NCI-H1436 (cell line): Measurements from ENCODE around the gene CCL28.
"Not testable (repeated sequence)": the region's sequence is repeated elsewhere in the genome, so short reads cannot be mapped to it uniquely, and the experiment has no call there.

Experiments used
- DNase-seq: peaks from one replicate; lab custom pipeline; 2025; lab: John Stamatoyannopoulos, UW

Gene CCL28

DNA sequence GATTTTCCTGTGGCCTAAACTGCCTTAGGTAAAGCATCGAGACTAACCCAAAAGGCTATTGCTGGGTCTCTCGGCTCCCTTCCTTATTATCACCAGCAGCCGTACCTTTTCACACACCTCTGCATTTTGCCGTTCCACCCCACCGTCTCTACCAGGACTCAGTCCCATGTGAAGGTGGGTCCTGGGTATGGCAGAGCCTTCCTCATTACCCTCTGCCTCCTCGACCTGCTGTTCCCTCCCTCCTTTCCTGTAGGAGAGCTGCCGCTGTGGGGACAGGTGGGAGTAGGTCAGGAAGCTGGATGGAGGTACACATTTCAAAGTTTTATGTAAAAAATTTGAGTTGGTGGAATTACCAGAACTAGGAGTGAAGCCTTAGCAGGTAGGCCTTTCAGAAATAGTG, 1.8 kb downstream of the CCL28 start:
- no peak for DNase-seq

DNA sequence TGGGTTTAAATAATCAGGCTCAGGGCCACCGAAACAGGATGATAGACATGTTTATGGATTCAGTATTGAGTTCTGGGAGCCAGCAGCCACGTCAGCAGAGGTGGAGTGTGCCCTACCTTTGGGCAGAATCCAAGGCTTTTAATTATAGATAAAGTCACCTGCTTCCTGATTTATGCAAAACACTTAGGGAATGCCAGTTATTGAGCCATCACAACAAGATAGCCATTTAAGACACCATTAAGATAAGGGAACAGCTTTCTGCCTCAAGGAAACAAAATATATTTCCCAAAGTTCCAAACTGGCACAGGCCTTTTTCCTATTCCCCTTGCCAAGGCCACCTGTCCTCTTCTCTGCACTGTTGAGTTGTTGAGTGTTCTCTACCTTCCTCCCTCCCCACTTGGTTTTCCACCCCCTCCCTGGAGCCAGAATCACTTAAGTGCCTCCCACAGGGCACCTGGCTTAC, 2.4 kb downstream of the CCL28 start:
- DNase-seq, result no peak

DNA sequence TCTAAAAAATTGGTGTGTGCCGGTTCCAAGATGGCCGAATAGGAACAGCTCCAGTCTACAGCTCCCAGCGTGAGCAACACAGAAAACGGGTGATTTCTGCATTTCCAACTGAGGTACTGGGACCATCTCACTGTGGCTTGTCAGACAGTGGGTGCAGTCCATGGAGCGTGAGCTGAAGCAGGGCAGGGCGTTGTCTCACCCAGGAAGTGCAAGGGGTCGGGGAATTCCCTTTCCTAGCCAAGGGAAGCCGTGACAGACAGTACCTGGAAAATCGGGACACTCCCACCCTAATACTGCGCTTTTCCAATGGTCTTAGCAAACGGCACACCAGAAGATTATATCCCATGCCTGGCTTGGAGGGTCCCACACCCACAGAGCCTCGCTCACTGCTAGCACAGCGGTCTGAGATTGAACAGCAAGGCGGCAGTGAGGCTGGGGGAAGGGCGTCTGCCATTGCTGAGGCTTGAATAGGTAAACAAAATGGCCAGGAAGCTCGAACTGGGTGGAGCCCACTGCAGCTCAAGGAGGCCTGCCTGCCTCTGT, 9.6 kb downstream of the CCL28 start:
- not testable (repeated sequence) for DNase-seq

DNA sequence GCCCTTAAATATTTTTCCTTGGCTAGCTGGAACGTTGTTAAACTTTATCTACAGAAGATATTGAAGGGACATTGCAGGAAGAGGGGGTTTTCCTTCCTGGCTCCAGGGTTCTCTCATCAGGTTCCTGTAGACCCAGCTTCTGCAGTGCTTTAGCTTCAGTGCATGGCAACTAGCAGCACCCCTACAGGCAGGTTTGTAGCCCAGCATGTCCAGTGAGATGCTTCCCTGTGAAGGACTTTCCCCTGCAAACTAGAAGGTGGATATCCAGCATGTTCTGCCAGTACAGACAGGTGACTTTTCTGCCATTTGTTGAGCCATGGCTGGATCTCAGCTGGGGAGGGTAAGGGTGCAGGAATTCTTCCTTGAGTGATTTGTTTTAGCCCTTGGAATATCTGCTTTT, 10.4 kb downstream of the CCL28 start:
- DNase-seq, result no peak

DNA sequence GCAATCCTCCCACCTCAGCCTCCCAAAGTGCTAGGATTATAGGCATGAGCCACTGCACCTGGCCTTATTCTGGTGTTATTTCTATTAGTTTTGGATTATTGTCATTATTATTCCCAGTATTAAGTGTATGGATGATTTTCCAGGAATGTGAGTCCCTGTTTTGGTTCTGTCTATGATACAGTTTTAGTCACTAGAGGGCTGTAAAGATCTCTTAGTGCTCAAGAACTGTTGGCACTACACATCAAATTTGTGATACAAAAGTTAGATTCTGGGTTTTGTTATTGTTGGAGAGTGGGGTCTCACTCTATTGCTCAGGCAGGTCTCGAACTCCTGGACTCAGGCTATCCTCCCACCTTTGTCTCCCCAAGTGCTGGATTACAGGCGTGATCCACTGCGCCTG, 12.1 kb downstream of the CCL28 start:
- no peak for DNase-seq

DNA sequence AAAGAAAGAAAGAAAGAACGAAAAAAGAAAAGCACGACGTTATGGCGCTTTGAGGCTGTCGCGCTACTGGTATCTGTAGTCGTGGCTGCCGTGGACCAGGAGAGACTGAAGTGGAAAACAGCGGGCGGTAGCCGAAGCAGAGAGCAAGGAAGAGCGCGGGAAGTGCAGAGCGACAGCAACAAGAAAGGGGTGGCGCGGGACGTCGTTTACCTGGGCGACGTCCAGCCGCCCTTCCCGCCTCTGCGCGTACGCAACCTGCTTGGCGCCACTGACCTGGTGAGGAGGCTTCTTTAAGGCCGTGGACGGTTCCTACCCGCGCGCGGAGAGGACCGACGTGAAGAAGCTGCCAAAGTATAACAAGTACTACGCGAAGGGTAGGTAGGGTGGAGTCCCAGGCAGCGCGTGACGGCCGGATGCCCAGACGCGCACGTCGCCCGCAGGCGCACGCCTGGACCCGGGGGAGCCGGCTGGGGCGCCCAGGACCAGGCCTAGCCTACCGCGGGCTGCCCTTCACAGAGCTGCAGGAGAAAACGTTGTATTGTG, 15.4 kb downstream of the CCL28 start:
- no peak for DNase-seq

DNA sequence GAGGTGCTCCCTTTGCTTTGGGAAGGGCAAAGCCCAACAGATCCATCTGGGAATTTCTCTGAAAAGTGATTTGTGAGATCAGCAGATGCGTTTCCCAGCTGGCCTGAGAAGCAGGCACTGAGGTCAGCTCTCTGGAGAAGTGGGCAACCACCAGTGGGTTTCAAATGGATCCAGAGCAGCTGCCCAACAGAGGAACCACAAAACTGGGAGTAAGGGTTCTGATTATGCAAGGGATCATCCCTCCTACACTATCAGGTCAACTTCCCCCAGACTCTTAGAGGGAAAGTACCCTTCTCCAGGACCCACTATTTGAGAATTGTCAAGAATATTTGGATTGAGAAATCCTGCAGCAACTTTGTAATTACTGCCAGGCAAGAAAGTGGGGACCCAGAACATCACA, 21.7 kb downstream of the CCL28 start:
- DNase-seq, result no peak

DNA sequence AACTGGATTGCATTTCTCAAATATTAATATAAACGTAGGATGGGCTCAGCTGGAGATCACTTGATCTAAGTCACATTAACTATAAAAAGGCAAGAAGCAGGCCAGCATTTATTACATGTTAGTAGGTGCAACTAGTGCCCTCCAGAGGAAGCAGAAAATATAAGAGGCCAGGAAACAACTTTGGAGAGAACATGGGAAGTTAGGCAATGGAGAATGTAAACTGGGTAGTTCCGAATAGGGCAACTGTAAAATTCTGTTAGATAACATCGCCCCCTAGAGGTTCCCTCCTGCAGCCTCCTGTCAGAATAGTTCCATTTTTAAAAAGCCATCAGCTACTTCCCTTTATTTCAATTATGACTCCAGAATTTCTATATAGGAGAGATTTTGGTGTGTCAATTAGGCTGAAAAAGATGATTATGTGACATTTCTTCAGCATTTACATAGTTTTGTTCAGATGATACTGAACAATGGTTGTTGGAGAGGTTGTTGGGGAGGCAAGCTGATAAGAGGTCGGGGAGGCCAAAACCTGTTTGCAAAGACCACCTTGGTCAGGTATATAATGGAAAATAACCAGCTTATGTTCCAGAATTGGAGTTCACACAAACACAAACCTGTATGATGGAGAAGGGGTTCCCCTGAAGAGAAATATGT, 22.4 kb downstream of the CCL28 start:
- DNase-seq, result peak; percentile 64

DNA sequence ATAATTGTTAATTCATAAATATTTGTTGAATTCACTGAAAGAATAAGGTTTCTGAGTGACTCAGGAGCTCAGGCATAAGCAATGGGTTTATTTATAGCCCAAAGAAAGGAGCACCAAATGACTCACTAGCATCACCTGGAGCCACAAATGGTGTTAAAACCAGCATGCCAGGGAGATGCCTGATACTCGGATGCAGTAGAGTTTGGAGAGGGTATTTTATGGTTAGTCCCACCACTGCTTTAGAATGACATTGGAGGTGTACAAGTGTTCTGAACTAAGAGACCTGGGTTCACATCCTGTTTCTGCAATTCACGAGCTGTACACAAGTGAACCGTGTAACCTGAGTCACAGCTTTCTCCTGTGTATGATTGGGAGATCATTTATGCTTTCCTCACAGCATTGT, 25.2 kb downstream of the CCL28 start:
- DNase-seq, result no peak

DNA sequence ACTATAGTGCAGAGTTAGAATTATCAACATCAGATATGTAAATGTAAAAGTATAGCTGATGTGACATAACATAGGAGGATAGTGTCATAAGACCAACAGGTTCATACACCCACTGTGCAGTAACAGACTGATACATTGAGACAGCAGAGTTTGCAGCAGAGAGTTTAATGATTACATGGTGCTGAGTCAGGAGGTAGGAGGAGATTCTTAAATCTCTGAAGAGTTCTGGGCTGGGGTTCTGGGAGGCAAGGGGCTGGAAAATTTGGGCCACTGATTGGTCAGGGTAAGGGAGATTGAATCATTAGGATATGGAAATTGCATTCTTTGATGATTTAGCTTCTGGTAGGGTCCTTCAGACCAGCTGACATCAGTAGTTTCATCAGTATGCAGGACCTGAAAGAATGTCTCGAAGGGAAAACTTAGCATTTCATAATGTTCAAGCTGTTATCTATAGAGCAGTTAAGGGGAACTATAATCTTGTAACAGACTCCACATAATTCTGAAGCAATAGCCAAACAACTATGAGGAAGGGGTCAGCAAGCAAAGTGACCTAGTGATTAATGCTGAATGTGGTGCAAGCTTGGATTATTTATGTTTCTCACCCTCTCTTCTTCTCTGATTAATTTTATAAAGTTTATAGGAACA, 35.6 kb downstream of the CCL28 start:
- no peak for DNase-seq

DNA sequence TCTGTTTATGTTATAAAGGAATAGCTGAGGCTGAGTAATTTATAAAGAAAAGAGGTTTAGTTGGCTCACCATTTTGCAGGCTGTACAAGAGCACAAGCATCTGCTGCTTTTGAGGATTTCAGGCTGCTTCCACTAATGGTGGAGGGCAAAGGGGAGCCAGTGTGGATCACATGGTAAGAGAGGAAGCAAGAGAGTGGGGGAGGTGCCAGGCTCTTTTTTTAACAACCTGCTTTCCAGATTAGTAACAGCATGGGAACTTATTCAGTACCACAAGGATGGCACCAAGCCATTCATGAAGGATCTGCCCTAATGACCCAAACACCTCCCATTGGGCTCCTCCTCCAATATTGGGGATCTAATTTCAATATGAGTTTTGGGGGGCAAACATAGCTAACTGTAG, 40.4 kb downstream of the CCL28 start:
- DNase-seq, result no peak

DNA sequence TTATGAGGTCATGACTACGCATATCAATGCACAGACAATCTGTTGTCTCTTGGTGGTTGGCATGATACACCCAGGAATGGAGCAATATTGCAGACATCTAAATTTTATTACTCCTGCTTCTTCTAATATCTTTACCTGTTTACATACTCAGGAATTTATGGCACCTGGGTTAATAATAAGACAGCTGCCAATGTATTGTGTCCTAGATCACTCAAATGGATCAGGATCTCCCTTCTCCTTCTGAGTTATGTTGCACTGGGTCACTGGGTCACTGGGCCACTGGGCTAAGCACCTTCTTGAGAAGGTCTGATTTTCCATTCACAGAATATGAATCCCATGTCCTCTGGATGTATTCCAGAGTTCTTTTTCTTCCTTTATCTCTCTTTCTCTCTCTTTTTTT, 41.8 kb downstream of the CCL28 start:
- no peak for DNase-seq

DNA sequence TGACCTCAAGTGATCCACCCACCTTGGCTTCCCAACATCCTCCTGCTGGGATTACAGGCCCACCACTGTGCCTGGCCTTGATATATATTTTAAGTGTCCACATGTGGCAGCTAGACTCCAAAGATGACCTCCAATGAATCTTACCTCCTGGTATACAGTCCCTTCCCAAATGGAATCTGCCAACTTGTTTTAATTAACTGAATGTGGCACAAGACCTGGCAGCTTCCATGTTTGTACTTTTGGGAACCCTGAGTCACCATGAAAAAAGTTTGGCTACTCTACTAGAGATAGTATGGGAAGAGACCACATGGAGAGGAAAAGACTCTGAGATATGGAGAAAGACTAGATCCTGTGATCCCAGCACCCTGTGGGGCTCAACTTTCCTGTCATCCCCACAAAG, 42.5 kb downstream of the CCL28 start:
- DNase-seq, result no peak

DNA sequence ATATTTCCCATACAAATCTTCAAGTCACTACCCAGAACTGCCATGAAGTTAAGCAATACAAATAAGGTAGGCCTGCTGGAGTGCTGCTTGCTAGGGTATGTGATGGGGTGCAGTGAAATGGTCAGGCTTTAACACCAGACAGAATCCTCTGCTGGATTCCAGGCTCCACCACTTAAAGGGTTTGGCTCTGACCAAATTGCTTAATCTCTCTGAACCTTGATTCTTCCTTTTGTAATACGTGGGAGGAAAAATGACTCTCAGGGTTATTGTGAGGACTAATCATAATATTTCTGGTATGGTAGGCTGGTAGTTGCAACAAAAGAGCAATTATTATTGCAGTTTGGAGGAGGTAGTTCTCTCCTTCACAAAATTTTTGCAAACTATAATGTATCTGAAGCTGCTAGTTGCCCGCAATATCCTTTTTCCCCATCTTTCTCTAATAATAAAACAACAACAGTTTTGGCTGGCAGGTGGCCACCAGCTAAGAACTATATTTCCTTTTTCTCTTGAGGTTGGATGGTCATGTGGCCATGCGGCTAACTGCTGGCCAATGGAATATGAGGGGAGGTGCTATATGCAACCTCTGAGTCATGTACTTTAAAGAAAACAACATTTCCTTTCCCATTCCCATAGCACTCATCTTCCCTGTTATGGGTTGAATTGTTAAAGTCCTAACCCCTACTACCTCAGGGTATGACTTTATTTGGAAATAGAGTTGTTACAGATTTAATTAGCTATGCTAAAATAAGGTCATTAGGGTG, 44.1 kb downstream of the CCL28 start:
- DNase-seq, result no peak

DNA sequence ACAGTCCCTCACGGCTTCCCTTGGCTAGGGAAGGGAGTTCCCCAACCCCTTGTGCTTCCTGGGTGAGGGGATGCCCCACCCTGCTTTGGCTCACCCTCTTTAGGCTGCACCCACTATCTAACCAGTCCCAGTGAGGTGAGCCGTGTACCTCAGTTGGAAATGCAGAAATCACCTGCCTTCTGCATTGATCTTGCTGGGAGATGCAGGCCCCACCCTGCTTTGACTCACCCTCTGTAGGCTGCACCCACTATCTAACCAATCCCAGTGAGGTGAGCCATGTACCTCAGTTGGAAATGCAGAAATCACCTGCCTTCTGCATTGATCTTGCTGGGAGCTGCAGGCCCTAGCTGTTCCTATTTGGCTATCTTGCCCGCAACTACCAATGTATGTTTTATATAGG, 44.7 kb downstream of the CCL28 start:
- no peak for DNase-seq

DNA sequence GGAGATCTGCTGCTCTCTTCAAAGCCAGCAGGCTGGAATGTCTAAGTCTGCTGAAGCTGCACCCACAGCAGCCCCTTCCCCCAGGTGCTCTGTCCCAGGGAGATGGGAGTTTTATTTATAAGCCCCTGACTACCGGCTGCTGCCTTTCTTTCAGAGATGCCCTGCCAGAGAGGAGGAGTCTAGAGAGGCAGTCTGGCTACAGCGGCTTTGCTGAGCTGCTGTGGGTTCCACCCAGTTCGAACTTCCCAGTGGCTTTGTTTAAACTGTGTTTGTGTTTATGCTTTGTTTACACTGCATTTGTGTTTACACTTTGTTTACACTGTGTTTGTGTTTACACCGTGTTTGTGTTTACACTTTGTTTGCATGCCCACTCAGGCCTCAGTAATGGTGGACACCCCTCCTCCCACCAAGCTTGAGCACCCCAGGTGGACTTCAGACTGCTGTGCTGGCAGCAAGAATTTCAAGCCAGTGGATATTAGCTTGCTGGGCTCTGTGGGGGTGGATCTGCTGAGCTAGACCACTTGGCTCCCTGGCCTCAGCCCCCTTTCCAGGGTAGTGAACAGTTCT, 45.4 kb downstream of the CCL28 start:
- DNase-seq, result not testable (repeated sequence)

DNA sequence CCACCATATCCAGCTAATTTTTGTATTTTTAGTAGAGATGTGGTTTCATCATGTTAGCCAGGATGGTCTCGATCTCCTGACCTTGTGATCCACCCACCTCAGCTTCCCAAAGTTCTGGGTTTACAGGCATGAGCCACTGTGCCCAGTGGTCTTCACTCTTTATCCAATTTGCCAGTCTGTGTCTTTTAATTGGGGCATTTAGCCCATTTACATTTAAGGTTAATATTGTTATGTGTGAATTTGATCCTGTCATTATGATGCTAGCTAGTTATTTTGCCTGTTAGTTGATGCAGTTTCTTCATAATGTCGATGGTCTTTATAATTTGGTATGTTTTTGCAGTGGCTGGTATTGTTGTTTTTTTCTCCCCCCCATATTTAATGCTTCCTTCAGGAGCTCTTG, 47.0 kb downstream of the CCL28 start:
- not testable (repeated sequence) for DNase-seq

DNA sequence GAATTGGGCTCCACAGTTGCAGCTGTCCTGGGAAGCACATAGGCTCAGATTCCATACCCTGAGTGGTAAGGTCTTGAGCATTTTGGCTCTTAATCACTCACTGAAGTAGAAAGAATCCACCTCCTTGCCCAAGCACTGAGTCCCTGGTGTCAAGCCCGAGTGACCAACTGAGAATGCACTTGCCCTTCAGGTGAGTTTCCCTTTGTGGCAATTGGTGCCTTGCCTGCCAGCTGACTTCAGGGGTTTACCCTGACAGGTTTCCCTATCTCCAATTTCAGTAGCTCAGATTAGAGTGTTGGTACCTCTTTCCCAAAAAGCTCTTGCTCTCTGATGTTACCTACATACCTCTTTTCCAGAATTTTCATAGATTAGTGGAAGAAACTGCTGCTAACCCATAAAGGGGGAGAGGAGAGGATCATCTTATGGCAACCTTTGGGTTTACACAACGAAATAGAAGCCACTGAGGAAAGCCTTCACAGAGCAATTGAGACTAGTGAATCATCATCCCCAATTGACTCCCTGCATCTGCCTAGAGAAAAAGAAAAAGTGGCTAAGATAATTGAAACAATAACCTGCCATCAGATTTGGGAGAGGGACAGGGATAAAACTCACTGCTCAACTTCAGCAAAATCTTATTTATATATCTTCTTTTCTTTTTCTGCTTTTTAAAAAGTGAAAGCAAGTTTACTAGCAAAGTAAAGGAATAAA, 48.6 kb downstream of the CCL28 start:
- no peak for DNase-seq

DNA sequence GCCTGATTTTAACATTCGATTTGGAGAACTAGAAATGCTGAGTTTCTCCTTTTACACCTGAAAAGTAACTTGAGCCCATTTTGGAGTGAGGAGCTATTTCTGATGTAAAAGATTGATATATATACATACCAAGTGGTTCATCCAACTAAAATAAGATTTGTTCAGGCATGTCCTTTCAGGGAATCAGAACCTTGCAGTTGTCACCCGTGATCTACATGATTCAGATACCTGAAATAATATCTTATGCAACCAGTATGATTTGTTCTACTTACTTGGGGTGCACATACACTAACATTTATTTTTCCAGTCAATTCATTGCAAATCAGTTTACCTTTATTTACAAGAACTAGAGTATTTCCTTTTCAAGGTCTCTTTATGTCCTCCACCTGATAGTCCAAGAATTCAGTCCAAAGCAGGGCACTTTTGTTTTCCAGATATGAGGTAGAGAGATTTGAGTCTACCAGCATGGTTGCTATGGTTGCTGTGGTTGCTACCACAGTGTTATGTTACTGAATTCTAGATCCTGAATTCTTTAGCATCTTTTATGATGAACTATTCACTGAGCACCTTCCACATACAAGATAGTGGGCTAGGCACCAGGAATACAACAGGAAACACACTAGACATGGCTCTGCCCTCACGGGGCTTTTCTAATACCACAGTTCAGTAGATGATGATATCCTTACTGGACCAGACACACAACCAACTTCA, 49.3 kb downstream of the CCL28 start:
- no peak for DNase-seq

DNA sequence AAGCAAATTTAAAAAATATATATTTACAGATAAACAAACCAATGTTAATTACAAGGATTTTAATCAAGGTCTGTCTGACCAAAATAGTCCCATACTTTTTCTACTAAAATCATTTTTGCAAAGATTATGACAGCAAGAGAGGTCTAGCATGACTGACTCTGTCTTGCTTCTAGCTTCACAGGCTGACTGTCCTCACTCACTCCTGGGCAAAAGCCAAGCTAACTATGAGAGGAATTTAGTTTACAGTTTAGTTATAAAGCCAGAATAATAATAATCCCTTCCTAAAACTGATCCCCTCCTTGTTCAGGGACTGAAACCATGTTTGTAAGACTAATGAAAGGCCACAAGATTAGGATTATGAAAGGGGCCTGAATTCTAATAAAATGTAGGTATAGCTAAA, 53.5 kb downstream of the CCL28 start:
- DNase-seq, result no peak

DNA sequence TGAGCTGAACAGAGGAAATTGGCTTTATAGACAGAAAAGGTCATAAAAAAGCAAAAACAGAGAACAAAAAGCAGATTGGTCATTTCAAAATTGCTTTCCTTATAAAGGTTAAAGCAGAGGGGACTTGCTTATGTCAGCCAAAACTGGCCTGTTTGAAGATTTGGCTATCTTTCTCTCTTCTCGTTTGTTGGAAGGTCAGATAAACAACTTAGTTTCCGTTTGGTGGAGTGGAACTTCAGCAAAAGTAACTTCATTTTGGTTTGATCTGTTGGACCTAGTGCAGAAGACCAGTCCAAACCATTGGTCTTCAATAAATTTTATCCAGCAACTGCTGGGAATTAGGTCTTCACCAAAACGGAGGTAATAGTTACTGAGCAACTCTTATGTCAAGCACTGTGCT, 53.9 kb downstream of the CCL28 start:
- DNase-seq, result no peak
